Posterior vena cava (tissue), 2 donors: ENCODE measurements around the gene TRPM5. TPM values are rescaled to one million over a fixed set of nuclear protein-coding genes. Genes with fewer than 3 reads are reported as not detected.

Experiments used
- DNase-seq: peaks from one replicate; pipeline ENCODE4 v3.0.0-alpha.2; 2020; ENCODE audit warnings: low spot score
- intact Hi-C, 2 donors: fragments of 100-400 bp; cut with DNase I; formaldehyde crosslinking; loops; one replicate each; pipeline versions ENCODE4 v1.14.1 to v1.14.2; 2022 to 2023
- total RNA-seq, 2 donors: library from RNA; stranded (reverse); fragmentation: NEBNext Ultra II Directional; extraction: Animal tissue kit (Norgen Biotek cat#: 25700); gene quantifications; one replicate each; pipeline ENCODE4 v1.2.1, GENCODE V29; 2021
- donor health status: DM: yes; HTN: yes; CAD: no.
- donor health status: DM: yes; HTN: yes; CAD: no.

The TRPM5 gene
- total RNA-seq, 2 donors from 2014 or later: not detected

DNA sequence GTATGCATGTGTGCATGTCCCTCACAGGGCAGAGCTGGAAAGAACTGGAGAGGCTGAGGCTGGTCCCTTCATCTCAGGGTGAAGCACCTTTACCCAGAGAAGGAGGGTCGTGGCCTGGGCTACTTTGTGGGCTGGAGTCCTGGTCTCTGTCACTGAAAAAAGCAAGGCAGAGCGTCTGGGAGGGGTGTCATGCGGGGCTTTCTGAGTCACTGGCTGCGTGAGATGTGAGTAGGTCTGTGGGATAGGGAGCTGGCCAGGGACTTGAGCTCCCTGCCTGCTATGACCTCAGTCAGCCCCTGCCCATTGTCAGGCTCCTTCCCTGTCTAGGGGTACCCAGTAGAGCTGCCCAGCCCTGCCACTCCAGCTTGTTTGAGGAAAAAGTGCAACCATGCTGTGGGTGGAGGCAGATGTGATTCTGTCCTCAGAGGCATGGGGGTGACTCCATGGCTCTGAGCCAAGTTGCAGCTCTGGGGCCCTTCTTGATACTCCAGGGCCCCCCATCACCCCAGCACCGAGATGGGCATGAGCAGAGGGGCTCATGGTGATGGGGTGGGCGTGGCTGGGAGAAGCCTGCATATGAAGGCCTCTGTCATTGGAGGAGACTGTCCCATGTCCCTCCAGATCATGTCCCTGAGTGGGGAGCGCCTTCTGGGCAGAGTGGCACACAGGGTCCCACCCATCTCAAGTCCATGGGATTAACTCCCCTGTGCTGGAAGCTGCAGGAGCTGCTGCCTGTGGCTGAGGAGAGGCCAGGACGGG lies 28.3 kb upstream of the TRPM5 start:
- intact Hi-C loops: no loop called here

DNA sequence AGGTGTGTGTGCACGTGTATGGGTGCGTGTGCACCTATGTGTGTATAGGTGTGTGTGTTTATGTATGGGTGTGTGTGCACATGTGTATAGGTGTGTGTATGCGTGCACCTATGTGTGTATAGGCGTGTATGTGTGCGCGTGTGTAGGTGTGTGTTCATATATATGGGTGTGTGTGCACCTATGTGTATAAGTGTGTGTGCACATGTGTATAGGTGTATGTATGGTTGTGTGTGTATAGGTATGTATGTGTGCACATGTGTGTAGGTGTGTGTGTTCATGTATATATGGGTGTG lies 27.4 kb upstream of the TRPM5 start:
- DNase-seq: no peak
- intact Hi-C loops: no loop called here

More for the DNA sequence above, 28.3 kb upstream of the TRPM5 start:
- peak; percentile 36 for DNase-seq

GRCh38 chr11:2471048-2471803 lies 26.9 kb upstream of the TRPM5 start:
- DNase-seq: peak; percentile 54
- intact Hi-C loops: no loop called here

GRCh38 chr11:2470495-2470894 lies 26.2 kb upstream of the TRPM5 start:
- intact Hi-C loops: no loop called here
- peak; percentile 29 for DNase-seq

DNA sequence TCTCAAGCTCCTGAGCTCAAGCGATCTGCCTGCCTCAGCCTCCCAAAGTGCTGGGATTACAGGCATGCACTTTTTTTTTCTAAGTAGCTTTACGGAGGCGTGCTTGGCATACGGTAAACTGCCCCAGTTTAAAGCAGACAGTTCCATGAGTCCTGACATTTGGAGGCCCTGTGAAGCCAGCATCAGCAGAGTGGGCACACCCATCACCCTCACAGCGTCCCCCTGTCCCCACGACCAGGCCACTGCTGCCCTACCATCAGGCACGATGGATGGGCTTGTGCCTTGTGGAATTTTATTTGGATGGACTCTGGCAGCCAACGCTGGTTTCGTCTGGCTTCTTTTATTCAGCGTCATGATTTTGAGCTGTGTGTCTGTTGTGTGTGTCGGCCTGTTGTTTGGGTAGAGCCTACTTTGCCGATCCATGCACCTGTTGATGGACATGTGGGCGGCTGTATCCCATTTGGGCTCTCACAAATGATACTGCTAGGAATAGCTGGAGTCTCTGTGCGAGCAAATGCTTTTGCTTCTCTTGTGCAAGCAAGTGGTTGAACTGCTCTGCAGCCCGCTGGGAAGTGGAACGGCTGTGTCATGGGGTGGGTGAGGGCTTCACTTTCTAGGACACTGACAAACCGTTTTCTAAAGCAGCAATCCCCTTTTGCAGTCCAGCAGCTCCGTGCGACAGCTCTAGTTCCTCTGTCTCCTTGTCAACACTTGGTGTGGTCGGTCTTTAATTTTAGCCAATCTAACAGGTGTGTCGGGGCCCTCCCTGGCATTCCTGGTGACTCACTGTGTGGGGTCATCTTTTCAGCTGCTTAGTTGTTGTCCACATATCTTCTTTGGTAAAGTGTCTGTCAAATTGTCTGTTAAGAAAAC lies 24.3 kb upstream of the TRPM5 start:
- peak; percentile 58 for DNase-seq
- intact Hi-C loops: no loop called here

DNA sequence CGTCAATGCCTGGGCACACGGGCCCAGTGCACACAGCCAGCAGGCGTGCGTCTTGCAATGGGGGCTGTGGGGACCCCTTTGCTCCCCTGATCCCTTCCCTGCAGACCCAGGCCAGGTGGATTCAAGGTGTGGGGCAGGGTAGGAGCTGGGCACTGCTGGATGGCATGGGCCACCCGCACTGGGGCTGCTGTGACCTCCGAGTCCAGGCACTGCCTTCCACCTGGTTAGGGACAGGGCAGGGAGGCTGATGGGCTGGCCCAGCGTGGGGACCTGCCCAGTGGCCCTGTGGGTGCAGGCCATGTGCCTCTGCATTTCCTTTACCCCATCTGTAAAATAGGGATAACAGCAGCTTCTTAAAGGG lies 23.4 kb upstream of the TRPM5 start:
- intact Hi-C loops: no loop called here
- DNase-seq: peak; percentile 58

DNA sequence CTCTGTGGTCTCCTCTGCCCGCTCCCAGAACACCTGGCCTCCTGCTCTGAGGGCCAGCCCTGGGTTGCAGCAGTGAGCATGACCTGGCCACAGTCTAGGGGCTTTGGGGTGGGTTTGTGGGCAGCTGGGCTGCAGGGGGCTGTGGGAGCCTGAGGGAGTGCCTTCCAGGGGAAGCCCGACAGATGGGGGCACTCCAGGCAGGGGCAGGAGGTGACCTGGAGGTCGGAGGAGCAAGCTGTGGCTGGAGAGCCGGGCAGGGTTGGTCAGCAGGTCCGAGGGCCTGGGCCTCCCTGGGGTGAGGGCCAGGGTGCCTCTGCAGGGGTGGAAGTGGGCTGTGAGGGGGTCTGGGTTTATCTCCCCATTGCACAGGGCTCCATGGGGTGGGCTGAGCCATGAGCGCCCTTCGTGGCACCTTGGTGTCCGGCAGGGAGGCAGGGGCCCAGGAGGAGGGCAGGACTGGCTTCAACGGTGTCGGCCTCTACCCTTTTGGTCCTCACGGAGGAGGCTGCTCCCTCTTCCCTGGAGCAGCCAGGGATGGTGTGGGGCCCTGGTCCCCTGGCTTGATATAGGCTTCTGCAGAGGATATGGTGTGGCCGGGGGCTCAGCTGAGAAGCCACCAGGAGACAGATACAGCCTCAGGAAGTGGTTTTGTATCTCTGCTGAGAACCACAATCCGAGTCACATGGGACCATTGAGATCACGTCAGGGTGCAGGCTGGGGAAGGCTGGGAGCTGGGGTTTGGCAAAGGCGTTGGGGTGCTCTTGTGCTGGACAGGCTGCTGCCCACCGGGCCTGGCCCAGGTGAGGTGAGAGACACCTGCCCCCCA lies 22.8 kb upstream of the TRPM5 start:
- DNase-seq: peak; percentile 81
- intact Hi-C loops: no loop called here

DNA sequence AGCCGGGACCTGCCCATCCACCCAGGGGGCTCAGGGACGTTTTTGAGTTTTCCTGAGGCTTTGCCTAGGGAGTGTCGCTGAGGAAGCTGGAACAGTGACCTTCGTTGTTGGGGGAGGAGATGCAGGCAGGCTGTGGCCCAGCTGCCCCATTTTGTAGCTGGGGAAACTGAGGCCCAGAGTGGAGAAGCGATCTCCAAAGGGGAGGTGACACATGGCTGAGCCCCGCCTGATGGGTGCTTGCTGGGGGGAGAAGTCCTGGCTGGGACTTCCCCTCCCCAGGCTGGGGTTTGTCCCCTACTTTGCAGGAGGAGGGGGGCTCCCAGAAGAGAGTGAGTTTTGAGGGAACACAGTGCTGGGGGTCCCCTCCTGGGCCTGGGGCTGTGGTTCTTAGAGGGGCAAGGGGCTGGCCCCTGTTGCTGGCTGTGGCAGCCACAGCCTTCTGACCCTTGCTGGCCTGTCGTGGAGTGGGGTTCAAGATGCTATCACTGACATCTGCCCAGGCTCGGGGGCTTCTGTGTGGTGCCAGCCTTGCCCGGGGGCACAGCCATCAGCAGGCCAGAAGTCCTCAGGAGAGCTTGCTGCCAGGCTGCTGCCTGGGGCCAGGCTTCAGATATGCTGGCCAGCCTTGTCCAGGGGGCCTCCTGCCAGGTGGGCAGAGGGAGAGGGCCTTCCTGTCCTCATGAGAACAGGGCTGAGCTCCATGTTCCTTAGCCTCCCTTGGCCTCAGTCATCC lies 21.9 kb upstream of the TRPM5 start:
- intact Hi-C loops: no loop called here
- DNase-seq: peak; percentile 54

DNA sequence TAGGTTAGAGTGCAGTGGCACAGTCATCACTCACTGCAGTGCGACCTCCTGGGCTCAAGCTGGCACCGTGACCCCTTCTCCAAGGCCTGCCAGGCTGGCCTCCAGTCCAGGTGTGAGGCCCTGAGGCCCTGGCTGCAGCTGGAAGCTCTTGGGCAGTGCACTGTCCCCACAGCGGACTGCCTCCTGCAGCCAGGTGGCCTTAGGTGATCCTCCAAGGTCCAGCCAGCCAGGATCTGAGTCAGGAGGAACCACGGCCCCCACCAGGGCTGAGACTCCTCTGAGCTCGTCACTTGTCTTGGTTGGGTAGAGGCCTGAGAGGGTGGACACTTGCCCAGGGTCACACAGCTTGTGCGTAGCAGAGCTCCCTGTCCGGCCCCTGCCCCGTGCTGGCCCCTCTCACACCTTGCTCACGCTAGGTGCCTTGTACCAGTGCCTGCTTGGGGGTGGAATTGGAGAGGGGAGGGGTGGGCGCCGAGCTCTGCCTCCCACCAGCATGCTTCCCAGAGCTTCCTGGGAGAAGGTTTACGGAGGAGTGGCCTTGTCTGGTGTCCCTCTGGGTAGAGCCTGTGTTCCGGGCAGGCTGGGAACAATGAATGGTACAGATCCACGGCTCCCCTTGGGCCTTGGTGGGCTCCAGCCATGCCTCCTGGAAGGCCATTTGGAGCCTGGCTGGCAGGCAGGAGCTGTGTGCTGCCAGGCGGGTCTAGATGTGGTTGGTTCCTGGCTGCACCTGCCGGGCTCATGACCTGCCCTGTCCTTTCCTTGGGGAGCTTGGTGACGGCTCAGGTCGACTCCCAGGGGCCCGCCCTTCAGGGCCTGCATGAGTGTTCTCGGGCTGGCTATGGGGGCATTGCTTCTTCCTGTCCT lies 21.1 kb upstream of the TRPM5 start:
- intact Hi-C loops: no loop called here

GRCh38 chr11:2464451-2465165 lies 20.3 kb upstream of the TRPM5 start:
- intact Hi-C loops: no loop called here
- DNase-seq: peak; percentile 26

More for the DNA sequence above, 21.1 kb upstream of the TRPM5 start:
- peak; percentile 79 for DNase-seq

GRCh38 chr11:2463766-2464277 lies 19.5 kb upstream of the TRPM5 start:
- peak; percentile 58 for DNase-seq
- intact Hi-C loops: no loop called here

DNA sequence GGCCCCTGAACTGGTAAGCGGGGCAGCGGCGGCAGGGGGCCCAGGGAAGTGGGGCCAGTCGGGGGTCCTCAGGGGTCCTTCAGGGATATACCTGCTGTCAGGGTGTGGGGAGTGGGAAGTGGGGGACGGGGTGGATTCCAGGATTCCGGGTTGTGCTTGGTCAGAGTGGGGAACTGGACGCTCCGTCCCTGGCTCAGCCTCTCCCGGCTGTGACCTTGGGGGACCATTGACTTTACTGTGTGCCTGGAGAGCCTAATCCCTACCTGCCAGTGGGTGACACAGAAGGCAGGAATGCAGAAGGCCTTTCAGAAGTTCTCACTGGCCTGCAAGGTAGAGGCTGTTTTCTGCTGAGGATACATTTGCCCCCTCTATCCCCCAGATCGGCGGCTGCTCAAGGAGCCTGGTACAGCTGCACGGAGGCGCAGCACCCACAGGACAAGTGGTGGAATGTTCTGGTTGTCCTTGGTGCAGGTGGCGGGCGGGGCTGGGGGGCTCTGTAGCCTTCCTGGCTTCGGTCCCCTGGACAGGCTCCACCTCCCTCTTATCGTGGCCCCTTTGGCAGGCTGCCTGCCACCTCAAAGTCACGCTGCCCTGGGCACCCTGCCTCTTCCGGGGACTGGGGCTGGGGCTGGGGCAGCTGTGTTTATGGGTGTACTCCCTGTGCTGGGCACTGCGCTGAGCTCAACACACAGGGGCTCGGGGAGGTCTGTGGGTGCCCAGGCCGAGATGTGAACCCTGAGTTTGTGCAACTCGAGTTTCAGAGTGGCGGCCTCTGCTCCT lies 18.9 kb upstream of the TRPM5 start:
- intact Hi-C loops: no loop called here

GRCh38 chr11:2462543-2462985 lies 18.2 kb upstream of the TRPM5 start:
- intact Hi-C loops: no loop called here
- no peak for DNase-seq

More for the DNA sequence above, 18.9 kb upstream of the TRPM5 start:
- peak; percentile 83 for DNase-seq

GRCh38 chr11:2461956-2462542 lies 17.7 kb upstream of the TRPM5 start:
- DNase-seq: peak; percentile 77
- intact Hi-C loops: no loop called here

- peak; percentile 63 for DNase-seq
- intact Hi-C loops: no loop called here
Measured at GRCh38 chr11:2461253-2461955, 17.1 kb upstream of the TRPM5 start.
